ENCODE results near the gene TMEM132A.

DNA sequence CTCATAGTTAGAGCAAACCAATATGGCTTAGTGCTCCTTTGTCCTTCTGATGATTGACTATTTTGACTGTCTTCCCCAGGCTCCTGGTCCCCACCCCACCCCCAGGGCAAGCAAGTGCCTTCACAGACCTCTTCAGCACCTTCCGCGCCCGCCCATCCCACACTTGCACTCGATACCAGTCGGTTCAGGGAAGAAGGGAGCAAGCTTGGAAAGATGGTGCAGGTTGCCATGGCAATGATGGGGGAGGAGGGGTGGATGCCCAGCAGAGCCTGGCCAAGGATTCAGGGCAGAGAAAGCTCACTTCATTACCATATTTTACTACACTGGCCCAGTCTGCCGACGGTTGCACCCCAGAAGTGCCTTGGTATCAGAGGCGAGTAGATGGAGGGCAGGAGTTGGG lies 2.2 kb downstream of the TMEM132A start:
- TF ChIP-seq, protein P1, sequence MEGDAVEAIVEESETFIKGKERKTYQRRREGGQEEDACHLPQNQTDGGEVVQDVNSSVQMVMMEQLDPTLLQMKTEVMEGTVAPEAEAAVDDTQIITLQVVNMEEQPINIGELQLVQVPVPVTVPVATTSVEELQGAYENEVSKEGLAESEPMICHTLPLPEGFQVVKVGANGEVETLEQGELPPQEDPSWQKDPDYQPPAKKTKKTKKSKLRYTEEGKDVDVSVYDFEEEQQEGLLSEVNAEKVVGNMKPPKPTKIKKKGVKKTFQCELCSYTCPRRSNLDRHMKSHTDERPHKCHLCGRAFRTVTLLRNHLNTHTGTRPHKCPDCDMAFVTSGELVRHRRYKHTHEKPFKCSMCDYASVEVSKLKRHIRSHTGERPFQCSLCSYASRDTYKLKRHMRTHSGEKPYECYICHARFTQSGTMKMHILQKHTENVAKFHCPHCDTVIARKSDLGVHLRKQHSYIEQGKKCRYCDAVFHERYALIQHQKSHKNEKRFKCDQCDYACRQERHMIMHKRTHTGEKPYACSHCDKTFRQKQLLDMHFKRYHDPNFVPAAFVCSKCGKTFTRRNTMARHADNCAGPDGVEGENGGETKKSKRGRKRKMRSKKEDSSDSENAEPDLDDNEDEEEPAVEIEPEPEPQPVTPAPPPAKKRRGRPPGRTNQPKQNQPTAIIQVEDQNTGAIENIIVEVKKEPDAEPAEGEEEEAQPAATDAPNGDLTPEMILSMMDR (IDR thresholded peaks at IDR 0.05), result no peak
- TF ChIP-seq POLR2A (IDR thresholded peaks at IDR 0.05) (no peak), POLR2AphosphoS5 (IDR thresholded peaks at IDR 0.05) (no peak), EP300 (IDR thresholded peaks at IDR 0.05) (no peak)

All from stomach (tissue), 4 donors.